Activated T-helper 9 cell treated with anti-CD3 and anti-CD28 coated beads, Interleukin-2, amount 50 U/mL, for 16 hours (primary cell): ENCODE measurements around the gene CCNL2.
"Not testable (repeated sequence)": the region's sequence is repeated elsewhere in the genome, so short reads cannot be mapped to it uniquely, and the experiment has no call there.

Experiments
- DNase-seq: peaks from one replicate; pipeline ENCODE4 v3.0.0-alpha.2; 2020; ENCODE audit warnings: low read depth

Gene CCNL2

DNA sequence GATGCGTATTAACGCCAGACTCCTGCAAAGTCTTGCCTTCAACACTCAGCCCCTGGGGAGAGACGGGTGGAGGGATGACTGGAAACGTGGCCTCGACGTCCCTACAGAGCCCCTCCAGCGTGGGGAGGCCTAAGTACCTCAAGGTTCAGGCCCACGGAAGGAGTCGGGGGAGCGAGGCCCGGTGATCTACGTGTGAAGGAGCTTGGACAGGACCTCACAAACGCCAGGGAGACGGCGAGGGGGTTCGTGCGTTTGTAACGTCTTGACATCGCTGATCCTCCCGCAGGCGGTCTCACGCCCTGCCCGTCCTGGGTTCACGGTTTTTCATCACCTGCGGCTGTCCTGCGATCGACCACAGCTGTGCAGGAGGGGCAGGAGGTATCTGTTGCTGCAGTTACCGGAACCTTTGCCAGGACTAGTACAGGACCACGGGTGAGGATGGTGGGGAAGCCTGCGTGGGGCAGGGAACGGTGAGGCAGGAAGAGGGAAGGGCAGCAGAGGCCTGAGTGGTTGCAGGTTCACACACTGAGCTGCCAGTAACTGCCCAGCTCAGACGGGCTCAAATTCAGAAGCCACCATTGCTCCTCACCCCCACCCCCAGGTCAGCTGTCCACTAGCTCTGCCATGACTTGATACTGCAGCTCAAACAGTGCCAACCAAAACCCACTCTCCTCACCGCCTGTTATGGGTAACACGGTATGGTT, 889 bp upstream of the CCNL2 start:
- DNase-seq: no peak

DNA sequence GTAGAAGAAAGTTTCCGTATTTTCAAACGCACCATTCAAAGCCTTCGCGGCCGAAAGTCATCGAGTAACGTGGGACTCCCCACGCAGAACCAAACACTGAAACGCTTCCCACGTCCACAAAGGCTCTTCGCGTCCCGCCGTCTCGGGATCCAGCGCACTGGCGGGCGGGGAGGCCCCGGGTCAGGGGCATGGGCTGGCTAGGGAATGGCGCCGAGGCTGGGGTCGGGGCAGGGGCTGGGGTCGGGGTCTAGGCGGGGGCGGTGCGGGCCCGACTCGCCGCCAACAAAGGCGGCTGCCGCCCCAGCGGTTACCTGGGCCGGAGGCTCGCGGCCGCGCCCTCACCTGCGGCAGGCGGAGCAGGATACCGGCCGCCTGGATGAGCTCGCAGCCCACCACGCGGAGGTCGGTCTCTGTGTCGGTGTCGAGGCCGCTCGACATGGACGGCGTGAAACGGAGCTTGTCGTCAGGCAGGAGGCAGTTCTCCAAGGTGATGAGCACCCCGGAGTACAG, 403 bp downstream of the CCNL2 start:
- DNase-seq: no peak

DNA sequence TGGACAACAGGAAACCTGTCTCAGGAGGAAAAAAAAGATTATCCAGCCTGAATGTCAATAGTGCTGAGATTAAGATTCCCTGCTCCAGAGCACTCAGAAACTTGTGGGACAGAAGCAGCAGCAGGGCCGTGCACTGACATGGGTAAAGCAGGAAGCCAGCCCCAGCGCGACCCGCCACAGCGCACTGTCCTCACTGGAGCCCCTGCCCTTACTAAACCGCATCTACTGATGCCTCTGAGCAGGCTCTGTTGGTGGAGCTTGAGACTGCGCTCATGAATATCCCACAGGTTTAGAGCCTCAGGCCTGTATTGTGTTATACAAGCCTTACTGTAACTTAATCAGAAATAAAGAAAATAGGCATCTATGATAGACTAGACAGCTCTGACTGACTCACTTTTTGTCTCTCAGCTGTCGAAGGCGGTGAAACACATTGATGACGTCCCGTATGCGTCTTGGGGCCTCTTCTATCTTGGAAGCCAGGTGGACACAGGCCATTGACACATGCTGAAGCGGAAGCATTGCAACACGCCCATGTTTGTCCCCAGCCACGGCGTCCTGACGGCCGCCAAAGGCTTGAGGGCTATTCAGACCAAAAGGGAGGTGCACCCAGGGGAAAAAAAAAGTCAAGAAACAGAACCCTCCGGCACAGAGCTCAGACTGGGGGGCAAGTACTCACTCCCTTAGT, 1.2 kb downstream of the CCNL2 start:
- no peak for DNase-seq

DNA sequence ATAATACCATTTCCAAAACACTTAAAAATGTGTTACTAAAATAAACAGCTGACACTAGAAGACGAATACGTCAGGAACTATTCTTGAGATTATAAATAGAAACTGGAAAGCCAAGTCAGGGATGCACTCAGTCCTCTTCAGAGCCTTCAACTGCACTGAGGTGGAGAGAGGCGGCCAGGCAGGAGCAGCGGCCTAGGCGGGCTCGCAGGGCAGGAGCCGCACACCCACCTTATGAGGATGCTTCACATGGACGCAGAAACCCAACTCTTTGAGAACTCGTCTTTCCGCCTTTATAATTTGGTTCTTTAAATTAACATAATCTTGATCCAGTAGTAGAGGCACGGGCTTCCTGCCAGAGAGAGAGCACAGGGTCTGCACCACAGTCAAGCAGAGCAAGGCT, 4.0 kb downstream of the CCNL2 start:
- DNase-seq: no peak

DNA sequence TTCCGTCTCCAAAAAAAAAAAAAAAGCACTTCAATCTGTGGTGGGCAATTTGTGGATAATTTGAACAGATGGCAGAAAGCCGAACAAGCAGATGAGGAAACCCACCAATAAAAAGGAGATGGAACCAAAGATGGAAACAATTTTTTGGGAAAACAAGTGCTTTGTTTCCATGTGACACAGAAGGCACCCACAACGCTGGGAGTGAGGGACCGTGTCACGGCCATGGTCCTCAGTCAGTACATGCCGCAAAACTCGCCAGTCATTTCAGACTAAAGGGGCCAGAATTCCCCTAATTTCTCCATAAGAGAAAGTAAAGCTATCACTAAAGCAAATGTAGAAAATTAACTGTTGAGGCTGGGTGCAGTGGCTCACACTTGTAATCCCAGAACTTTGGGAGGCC, 5.0 kb downstream of the CCNL2 start:
- DNase-seq: no peak

DNA sequence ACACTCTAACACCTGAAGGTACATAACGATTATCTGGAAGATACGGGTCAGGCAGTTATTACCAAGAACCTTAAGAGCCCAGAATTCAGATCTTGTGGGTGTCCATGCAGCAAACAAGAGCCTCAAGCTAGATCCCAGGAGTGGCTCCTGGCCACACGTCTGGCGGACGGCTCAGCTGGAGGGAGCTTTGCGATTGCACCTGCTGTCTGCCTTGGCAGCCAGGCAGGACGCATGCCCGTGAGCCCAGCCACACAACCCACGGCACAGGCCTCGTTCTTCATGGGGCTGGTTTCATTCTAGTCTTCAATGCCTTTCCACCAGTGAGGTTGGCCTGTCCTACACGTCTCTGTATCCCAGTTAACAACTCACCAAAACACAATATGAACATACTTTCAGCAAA, 5.7 kb downstream of the CCNL2 start:
- DNase-seq: no peak

DNA sequence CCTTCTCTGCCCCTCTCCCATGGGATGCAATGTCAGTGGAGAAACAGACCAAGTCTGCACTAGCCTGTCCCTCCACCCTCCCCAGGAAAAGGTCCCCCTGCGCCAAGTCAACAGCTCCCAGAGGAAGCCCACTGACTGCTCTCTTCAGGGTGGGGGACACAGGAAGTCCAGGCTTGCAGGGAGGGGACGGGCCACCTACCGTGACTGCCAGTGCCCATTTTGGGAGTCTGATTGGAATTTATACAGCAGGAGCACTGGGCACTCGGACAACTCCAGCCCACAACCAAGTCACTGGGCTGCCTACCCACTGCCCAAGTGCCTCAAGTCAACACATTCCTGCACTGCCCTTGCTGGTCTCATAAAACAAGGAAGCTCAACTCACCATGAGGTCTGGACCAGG, 6.1 kb downstream of the CCNL2 start:
- no peak for DNase-seq

DNA sequence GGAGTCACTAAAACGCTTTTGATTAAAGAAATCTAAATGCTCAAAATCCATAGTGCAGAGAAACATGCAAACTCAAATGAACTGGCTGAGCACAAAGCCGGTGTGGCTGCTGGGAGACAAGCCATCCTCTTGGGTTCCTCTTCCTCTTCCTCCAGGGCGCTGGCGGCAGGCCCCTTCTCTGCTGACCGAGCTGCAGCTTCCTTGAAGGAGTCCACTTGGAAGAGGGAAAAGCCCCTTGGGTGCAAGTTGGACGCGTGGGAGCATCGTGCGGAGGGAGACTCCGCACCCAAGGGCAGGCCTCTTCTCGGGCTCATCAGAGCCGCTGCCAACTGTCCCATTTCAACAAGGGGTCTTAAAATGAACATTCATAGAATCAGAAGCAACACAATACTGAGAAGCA, 7.9 kb downstream of the CCNL2 start:
- DNase-seq: no peak

DNA sequence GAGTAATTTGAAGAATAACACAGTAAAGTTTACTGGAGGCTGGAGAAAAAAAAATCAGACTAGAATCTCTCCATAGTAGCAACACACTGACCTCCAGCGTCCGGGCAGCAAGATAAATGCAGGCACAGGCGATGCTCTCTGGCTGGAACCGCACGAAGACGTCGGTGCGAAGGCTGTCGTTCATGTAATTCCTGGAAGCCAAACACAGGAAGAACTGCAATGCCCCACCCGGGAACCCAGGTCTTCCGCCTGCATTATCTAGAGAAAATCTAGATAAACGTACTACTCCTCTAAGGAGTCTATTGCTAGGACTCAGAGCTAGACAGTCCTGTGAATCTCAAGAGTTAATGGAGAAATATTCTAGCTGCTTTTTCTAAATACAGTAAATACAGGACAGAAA, 8.5 kb downstream of the CCNL2 start:
- no peak for DNase-seq

DNA sequence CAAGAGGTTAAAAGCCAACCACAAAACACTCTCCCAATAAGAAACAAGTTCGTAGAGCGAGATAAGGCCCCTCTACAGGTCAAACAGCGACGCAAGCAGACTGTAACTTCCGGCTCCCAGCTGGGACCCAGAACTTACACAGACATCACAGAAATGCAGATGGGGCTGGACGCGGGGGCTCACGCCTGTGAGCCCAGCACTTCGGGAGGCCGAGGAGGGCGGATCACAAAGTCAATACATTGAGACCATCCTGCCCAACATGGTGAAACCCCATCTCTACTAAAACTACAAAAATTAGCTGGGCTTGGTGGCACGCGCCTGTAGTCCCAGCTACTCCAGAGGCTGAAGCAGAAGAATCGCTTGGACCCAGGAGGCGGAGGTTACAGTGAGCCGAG, 11.1 kb downstream of the CCNL2 start:
- DNase-seq: no peak

DNA sequence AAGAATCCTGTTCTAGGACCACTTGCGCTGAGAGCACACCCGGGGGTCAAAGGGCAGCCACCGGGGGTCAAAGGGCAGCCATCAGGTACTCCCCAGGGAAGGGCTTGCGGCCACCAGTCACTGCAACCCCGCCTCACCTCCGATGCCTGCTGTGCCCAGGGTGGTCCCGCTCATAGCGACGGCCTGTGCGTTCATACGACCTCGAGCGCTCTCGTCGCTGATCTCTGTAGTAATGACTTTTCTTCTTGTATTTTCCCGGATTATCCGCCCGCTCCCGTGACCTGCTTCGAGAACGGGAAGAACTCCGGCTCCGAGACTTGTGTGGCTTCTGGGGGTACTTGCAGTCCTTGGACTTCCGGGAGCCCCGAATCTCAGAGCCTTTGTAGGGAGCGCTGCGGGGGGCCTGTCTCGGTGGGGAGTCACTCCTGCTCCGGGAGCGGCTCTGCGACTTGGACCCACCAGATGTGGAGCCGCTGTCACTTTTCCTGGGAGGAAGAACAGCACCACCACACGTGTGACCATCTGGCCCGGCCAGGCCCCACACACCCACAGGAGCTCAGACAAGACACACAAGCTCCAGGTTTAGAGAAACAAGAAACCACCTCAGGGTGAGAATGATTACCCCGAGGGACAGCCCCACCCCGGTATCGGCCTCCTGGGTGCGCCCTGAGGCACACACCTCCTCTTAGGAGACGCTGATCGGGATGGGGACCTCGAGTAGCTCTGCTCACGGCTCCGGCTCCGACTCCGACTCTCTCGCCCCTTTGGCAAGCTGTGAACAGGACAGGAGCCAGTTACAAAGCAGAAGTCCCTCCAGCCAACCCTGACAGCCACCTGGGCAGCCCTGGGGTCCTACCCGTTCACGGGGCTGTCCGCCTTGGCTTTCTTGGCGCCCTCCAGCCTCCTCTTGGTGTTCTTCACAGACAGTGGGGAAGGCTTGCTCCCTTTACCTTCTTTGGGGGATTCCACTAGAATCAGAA, 11.7 kb downstream of the CCNL2 start:
- DNase-seq: no peak

DNA sequence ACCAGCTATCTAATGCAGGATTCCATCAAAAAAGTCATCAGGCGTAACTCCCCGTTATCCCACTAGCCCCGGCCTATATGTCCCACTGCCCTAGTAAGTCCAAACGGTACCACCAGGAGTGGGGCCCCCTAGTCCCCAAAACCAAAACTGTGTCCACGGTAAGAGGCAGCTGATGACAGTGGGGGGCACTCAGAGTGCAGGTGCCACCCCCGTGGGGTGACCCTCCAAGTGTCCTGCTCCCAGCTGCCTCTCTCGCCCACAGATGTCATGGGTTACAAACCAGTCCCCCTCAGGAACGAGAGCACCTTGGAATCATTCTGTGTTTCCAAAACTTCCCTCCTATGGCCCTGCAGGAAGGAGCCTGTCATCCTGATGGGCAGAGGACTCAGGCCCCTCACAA, 13.2 kb downstream of the CCNL2 start:
- DNase-seq: no peak

DNA sequence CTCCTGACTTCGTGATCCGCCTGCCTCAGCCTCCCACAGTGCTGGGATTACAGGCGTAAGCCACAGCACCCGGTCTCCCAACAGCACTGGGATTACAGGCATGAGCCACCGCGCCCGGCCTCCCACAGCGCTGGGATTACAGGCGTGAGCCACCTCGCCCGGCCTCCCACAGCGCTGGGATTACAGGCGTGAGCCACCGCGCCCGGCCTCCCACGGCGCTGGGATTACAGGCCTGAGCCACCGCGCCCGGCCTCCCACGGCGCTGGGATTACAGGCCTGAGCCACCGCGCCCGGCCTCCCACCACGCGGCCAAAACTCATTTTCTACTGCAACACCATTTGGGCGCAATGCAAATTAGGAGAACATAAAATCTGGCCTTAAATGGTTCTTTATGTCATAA, 13.8 kb downstream of the CCNL2 start:
- DNase-seq: not testable (repeated sequence)

DNA sequence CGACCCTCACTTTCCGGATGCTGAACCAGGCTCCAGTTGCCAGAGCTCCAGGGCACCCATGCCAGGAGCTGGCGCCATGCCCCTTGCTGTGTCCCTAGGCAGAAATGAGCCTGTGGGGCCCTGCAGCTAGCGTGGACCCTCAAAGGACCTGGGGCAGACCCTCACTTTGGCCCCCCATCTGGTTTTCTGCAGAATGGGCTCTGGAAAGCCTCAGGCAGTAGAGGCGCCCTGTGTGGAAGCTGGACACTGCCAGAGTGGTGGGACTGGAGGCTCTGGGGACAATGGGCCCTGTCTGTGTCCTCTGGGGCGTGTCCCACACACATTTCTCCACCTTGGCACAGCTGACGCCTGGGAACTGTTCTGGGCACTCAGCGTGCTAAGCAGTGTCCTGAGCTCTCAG, 17.8 kb downstream of the CCNL2 start:
- DNase-seq: no peak

DNA sequence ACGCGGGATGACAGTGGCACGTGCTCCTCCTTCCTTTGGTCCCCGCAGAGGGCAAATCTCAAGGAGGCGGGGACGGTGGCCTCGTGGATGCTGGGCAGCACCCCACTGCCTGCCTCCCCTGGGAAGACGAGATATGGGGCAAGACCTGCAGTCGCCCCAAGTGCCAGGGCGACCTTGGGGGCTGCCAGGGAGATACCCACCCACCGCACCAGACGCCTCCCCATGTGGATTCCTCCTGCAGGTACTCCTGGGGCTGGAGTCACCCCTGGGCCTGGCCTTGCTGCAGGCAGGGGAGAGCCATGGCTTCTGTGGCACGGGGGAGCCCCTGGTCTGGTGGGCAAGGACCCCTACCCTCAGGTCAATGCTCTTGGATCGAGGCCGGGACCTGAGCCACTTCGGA, 18.3 kb downstream of the CCNL2 start:
- DNase-seq: no peak

DNA sequence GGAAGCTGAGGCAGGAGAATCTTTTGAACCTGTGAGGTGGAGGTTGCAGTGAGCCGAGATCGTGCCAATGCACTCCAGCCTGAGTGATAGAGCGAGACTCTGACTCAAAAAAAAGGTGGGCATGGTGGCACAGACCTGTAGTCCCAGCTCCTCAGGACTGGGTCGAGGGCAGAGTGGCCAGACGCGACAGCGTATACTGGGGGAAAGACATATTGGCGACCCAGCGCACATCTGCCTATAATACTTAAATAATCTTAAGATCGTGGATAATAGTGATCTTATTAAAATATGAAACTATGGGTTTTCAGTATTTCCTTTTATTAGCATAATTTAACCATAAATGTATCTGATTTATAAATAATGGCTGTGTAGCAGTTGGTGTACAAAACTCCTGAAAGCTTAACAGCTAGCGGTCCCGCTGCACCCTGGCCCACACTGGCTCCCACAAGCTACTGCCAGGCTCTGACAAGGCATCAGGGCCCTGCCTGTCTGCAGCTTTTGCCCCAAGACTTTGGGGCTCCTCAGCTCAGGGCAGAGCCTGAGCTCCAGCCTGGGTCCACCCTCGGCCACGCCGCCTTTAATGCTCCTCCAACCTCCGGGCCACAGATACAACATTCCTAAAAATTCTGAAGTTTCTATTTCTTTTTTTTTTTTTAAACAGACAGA, 21.5 kb downstream of the CCNL2 start:
- DNase-seq: no peak

DNA sequence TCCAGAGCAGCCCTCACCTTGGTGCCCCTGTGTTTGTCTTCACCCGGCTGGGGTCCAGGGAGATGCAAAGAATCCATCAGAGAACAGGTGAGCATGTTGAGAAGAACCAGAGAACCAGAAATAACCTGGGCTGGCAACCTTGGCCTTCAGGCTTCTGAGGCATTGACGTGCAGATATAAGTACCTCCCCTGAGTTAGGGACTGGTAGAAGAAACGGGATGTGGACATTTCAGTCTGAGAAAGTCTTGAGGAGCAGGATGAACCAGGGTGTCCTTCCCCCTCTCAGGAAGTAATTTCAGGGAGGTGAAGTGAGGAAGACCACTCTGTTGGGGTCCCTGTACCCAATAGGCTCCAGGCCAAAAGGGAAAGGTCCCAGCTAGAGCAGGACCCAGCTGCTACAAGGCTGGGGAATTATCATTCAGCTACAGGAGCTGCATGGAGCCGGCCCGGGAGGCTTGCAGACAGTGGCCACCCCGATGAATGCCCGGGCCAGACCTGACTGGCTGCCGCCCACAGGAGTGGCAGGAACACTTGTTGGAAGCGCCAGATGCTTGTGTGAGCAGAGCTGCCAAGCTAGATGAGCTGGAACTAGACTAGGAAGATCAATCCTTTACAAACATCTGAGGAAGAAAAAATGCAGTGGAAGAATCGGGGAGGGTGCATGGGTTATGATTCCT, 22.4 kb downstream of the CCNL2 start:
- no peak for DNase-seq

DNA sequence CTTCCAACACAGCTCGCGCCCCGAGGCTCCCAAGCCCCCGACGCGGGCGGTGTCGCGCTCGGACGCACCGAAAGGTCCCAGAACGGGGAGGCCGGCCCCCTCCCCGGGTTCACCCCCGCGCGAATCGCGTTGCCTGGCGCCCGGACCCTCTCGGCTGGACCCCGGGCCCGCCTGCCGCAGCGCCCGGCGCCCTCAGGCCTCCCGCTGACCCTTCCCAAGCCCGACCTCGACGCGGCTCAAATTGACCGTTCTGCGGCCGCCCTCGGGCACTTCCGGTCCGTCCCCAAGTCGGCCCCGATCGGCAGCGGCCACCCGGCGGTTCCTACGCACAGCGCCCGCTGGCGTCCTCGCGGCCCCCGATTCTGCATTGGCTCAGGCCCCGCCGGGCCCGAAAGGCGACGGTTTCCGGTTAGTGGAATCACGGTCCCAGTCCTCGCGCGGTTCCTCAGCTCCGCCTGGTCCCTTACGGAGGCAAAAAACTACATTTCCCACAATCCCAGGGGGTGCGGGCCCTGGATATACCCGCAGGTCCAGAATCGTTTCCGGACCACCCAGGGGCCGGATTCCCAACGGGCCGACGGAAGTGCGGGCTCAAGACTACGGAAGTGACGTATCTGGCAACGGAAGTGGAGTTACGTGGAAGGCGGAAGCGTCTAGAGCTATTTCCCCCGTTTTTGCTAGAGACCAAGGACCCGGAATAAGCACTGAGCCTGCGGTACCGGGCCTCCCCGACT, 24.0 kb downstream of the CCNL2 start, which contains the start of gene AURKAIP1:
Gene AURKAIP1 (minus strand): TSS at position 279 of the 734 bp plus-strand sequence. CDS start 451 bp downstream, outside the sequence.
- DNase-seq: peak; percentile 94

DNA sequence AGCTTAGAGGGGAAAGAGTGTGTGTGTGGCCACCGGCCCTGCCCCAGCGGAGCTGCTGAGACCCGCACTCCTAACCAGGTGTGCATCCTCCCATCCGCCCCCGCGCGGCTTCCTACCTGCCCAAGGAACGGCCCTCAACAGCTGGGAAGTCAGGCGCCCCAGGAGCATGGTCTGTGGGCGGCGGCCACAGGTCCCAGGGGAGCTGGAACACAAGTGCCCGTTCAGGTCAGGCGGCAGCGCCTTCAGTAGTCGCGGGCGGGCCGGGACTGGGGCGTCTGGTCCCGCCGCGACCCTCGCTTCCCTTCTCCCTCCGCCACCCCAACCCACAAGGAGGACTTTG, 24.6 kb downstream of the CCNL2 start:
- no peak for DNase-seq

DNA sequence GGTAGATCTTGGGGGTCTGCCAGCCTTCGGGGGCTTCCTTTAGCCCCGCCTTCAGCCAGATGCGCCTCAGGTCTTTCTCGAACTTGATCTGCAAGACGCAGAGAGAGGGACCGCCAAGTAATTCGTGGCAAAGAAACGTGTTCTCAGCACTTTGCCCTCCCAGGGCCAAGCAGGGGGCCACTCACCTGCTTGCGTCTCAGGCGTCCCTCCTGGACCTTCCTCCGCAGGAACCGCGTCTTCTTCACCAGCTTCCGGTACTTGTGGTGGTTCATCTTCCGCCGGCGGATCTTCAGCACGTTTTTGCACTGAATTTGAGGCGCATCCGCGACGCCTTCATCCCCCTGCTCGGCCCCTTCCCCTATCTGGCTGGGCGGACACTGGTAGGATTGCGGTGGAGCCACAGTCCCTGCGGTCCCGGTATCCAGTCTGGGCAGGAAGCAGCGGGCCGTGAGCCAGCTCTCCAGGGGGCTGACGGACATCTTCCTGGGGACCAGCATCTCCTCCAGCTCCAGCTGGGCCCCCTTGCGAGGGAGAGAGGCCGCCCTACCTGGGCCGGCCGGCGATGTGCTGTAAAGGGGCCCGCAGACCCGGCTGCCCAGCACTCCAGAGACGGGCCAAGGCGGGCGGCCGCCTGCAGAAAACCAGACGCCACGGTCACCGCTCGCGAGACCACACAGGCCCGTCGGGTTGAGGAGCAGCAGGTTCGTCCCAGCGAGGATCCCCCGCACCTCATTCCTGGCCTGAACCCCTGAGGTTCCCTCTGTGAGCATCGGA, 25.1 kb downstream of the CCNL2 start:
- DNase-seq: no peak
